GM23248 (cell line): ENCODE results near the gene EFCAB3.

Experiments used
- EZH2 ChIP-seq: fragments of 200-600 bp; sonication (generic); IDR thresholded peaks from 2 replicates; pipeline ENCODE4 v1.6.1; 2018; ENCODE audit warnings: antibody characterized with exemption, mild to moderate bottlenecking; ENCODE audit not compliant: insufficient read depth, poor library complexity, severe bottlenecking
- EZH2phosphoT487 ChIP-seq: fragments of 200-600 bp; sonication (generic); IDR thresholded peaks from 2 replicates; pipeline ENCODE4 v1.6.1; 2018; ENCODE audit warnings: antibody characterized with exemption, moderate library complexity, mild to moderate bottlenecking, low read depth; ENCODE audit not compliant: insufficient read depth

GRCh38 chr17:62405451-62405850 lies 25.1 kb downstream of the EFCAB3 start:
- TF ChIP-seq EZH2 (no peak), EZH2phosphoT487 (no peak)
